SU-DHL-6 (cell line): ENCODE measurements around the gene KCNMB2.

ENCODE experiments used
- H2AFZ ChIP-seq: fragments of 200-600 bp; sonication (generic); 2 replicates; pipeline ENCODE4 v1.6.1; 2014; ENCODE audit warnings: low read depth, mild to moderate bottlenecking, moderate library complexity, mixed read lengths, antibody characterized with exemption, low read length; ENCODE audit not compliant: severe bottlenecking
- H3F3A ChIP-seq: fragments of 200-600 bp; shearing (Covaris generic); 2 replicates; pipeline ENCODE4 v1.6.0; 2016; ENCODE audit warnings: antibody characterized with exemption, mild to moderate bottlenecking; ENCODE audit not compliant: insufficient read depth
- H3K27ac ChIP-seq: fragments of 200-600 bp; sonication (generic); 2 replicates; pipeline ENCODE4 v1.5.1; 2016; ENCODE audit warnings: low read depth, mild to moderate bottlenecking, low read length, moderate library complexity, mixed read lengths
- H3K27me3 ChIP-seq: fragments of 200-600 bp; sonication (generic), shearing (Covaris generic); 2 replicates; pipeline ENCODE4 v1.6.0; 2014; ENCODE audit warnings: mild to moderate bottlenecking, low read length
- H3K36me3 ChIP-seq: fragments of 200-600 bp; sonication (generic); 2 replicates; pipeline ENCODE4 v1.6.1; 2014; ENCODE audit warnings: mild to moderate bottlenecking, low read length, mixed read lengths
- H3K4me2 ChIP-seq: fragments of 300-600, 200-600 bp; shearing (Covaris generic), sonication (generic); 2 replicates; pipeline ENCODE4 v1.6.0; 2014; ENCODE audit warnings: low read length, low read depth, mild to moderate bottlenecking; ENCODE audit not compliant: poor library complexity, severe bottlenecking
- H3K4me3 ChIP-seq: fragments of 200-600 bp; sonication (generic); 2 replicates; pipeline ENCODE4 v1.5.1; 2014; ENCODE audit warnings: antibody characterized with exemption, low read length, mild to moderate bottlenecking, mixed read lengths; ENCODE audit not compliant: insufficient read depth, poor library complexity, severe bottlenecking
- H3K79me2 ChIP-seq: fragments of 200-600 bp; sonication (generic); 2 replicates; pipeline ENCODE4 v1.6.1; 2014; ENCODE audit warnings: mild to moderate bottlenecking, low read length, moderate library complexity; ENCODE audit not compliant: insufficient read depth
- H3K9ac ChIP-seq: fragments of 200-600 bp; sonication (generic); 2 replicates; pipeline ENCODE4 v1.7.0; 2014; ENCODE audit warnings: mild to moderate bottlenecking, low read length
- H3K9me2 ChIP-seq: fragments of 200-600 bp; sonication (generic); replicated peaks from 2 replicates; pipeline ENCODE4 v1.6.1; 2014; ENCODE audit warnings: low read length; ENCODE audit not compliant: insufficient read depth
- H3K9me3 ChIP-seq: fragments of 200-600 bp; sonication (generic); 2 replicates; pipeline ENCODE4 v1.6.1; 2014; ENCODE audit warnings: low read length, mixed read lengths; ENCODE audit not compliant: insufficient read depth
- H4K20me1 ChIP-seq: fragments of 200-600 bp; sonication (generic); 2 replicates; pipeline ENCODE4 v1.6.1; 2014; ENCODE audit warnings: low read depth, mild to moderate bottlenecking, antibody characterized with exemption, low read length, moderate library complexity, mixed read lengths
- EZH2phosphoT487 ChIP-seq: fragments of 200-600 bp; sonication (generic), shearing (Covaris generic); conservative IDR thresholded peaks from 2 replicates; pipeline ENCODE4 v1.6.1; 2018; ENCODE audit warnings: mild to moderate bottlenecking, antibody characterized with exemption, low read length, moderate library complexity, mixed read lengths
- TF ChIP-seq, protein P1 (sequence below): fragments of 200-600 bp; sonication (generic); IDR thresholded peaks from one replicate; pipeline ENCODE4 v1.5.1; 2017; ENCODE audit warnings: antibody characterized with exemption, mild to moderate bottlenecking, low read length, moderate library complexity; ENCODE audit not compliant: insufficient read depth, poor library complexity, severe bottlenecking

Gene KCNMB2

DNA sequence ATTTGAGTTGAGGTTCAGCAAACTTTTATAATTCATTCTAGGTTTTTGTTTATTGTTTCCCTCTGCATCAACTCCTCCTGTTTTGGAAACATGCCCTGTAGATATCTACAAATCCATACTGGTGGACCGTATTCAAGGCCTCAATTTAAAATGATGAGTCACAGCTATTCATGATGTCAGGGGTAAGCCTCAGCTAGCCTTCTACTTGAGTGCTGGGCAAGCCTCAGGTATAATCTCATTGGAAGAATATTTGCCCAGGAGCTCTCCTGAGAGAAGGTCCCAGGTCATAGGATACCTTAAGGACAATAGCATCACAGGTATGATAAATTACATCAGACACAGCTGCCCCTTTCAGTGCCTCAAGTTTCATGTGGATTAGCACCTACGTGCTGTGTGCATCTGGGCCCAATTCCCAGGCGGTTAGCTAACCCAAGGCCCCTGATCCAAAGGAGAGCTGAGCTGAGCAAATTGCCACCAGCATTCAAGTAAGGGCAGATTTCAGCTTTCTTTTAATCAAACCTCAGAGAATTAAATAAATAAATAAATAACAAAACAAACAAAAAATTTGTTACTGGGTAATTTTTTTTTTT is 87.5 kb downstream of the KCNMB2 start:
- Histone ChIP-seq H3F3A (peaks cover 9% of the 10 kb centered on the region; the same call in 1 of the 2 replicates), H3K27ac (no peak overlapping the region), H3K9me2 (no peaks in the 10 kb centered on the region), H3K36me3 (peaks cover 35% of the 10 kb centered on the region), H3K9ac (no peak overlapping the region), H3K4me2 (no peak overlapping the region), H3K4me3 (no peak overlapping the region), H3K27me3 (no peaks in the 10 kb centered on the region), H3K79me2 (peaks cover 65% of the 10 kb centered on the region), H2AFZ (no peak overlapping the region), H4K20me1 (no peaks in the 10 kb centered on the region), H3K9me3 (no peaks in the 10 kb centered on the region)
- no peak for TF ChIP-seq EZH2phosphoT487
- TF ChIP-seq, protein P1, sequence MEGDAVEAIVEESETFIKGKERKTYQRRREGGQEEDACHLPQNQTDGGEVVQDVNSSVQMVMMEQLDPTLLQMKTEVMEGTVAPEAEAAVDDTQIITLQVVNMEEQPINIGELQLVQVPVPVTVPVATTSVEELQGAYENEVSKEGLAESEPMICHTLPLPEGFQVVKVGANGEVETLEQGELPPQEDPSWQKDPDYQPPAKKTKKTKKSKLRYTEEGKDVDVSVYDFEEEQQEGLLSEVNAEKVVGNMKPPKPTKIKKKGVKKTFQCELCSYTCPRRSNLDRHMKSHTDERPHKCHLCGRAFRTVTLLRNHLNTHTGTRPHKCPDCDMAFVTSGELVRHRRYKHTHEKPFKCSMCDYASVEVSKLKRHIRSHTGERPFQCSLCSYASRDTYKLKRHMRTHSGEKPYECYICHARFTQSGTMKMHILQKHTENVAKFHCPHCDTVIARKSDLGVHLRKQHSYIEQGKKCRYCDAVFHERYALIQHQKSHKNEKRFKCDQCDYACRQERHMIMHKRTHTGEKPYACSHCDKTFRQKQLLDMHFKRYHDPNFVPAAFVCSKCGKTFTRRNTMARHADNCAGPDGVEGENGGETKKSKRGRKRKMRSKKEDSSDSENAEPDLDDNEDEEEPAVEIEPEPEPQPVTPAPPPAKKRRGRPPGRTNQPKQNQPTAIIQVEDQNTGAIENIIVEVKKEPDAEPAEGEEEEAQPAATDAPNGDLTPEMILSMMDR: no peak

DNA sequence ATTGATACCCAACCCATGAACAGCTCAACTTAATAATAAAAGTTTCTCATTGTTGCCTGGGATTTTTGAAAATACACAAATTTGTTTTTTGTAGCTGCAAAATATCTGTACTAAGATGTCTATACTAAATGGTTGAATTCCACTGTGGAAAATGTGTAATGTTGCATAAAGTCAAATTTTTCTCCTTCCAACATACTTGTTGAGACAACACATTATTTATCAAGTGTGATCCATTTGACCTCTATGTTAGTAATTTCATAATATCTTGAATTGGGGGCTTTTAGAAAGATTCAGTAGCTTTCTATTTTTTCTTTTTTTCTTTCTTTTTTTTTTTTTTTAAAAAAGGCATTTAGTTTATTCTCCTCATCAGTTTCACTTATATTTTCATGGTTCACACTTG is 88.0 kb downstream of the KCNMB2 start:
- no peak overlapping the region for H2AFZ ChIP-seq
- no peaks in the 10 kb centered on the region for H3K27me3 ChIP-seq
- H3K36me3 ChIP-seq: peaks cover 41% of the 10 kb centered on the region
- H3K9me3 ChIP-seq: no peaks in the 10 kb centered on the region
- H3K9me2 ChIP-seq: no peaks in the 10 kb centered on the region
- H3K27ac ChIP-seq: no peak overlapping the region
- no peak for TF ChIP-seq EZH2phosphoT487
- TF ChIP-seq, protein P1: no peak
- H3F3A ChIP-seq: peaks cover 9% of the 10 kb centered on the region; the same call in 1 of the 2 replicates
- no peaks in the 10 kb centered on the region for H4K20me1 ChIP-seq
- H3K79me2 ChIP-seq: peaks cover 65% of the 10 kb centered on the region
- H3K9ac ChIP-seq: no peak overlapping the region
- H3K4me3 ChIP-seq: no peak overlapping the region
- no peak overlapping the region for H3K4me2 ChIP-seq

DNA sequence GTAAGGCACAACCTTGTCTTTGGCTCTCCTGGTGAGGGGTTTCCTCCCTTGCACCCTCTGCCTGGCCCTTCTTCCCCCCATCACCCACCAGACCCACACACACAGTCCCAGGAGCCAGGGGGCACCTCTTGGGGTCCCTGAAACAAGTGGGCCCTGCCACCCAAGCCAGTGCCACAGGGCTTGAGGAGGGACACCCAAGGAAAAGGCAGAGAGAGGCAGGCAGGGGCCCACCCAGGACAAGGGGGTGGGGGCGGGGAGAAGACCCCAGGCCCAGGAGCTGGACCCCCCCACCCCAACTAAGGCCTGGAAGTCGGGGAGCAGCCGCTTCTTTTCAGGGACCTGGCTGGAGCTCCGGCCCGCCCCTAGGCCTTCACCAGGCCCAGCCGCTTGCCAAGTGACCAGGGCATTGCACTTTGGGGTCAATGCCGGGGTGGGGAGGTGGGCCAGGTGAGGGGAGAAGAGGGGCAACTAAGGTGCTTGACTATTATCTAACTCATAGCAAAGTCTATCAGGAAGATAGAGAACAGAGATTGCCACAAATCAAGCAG is 88.9 kb downstream of the KCNMB2 start:
- Histone ChIP-seq H3K4me2 (no peak overlapping the region), H3K9ac (no peak overlapping the region), H3K36me3 (peaks cover 49% of the 10 kb centered on the region), H3F3A (peaks cover 9% of the 10 kb centered on the region; the same call in 1 of the 2 replicates), H2AFZ (no peak overlapping the region), H3K79me2 (peaks cover 63% of the 10 kb centered on the region), H3K9me2 (no peaks in the 10 kb centered on the region), H3K27ac (no peak overlapping the region), H3K27me3 (no peaks in the 10 kb centered on the region), H4K20me1 (no peaks in the 10 kb centered on the region), H3K4me3 (no peak overlapping the region), H3K9me3 (no peaks in the 10 kb centered on the region)
- TF ChIP-seq, protein P1: no peak
- no peak for TF ChIP-seq EZH2phosphoT487
